IMR-90 (cell line): ENCODE results near the gene SEMA6A. TPM values are rescaled to one million over a fixed set of nuclear protein-coding genes. Genes with fewer than 3 reads are reported as not detected.

Source experiments
- ATAC-seq: fragments of 200-7000 bp; cut with Tn5 transposase; 2 replicates; pipeline ENCODE4 v1.9.1; 2020; ENCODE audit warnings: low read depth, mild to moderate bottlenecking, moderate library complexity
- BruUV-seq: library from RNA; stranded (reverse); fragments of 400-500 nt; replicated peaks from 2 replicates; lab custom pipeline; 2021; lab: Mats Ljungman, UMichigan
- CTCF ChIA-PET: fragments of 300-600 bp; formaldehyde crosslinking; extraction: SDS; loops from one replicate; lab custom pipeline; 2021; ENCODE audit warnings: antibody characterized with exemption; lab: Yijun Ruan, JAX
- POLR2A ChIA-PET: fragments of 300-600 bp; sonication (Branson Sonifier 250); formaldehyde crosslinking; loops from one replicate; lab custom pipeline; 2022; ENCODE audit warnings: antibody characterized with exemption; ENCODE audit not compliant: unreplicated experiment; lab: Charles Lee
- DNase-seq: peaks from one replicate; pipeline ENCODE4 v3.0.0; 2013
- H2AFZ ChIP-seq: replicated peaks from 2 replicates; pipeline ENCODE3; 2013; ENCODE audit warnings: low read length, mild to moderate bottlenecking; ENCODE audit not compliant: poor library complexity
- H2AK5ac ChIP-seq: 2 replicates; pipeline ENCODE4 v1.6.1; 2013; ENCODE audit warnings: low read depth, low read length, inconsistent platforms
- H2AK9ac ChIP-seq: replicated peaks from 2 replicates; pipeline ENCODE3; 2013; ENCODE audit warnings: mild to moderate bottlenecking, low read depth, low read length, moderate library complexity; ENCODE audit not compliant: poor library complexity
- H2BK120ac ChIP-seq: 2 replicates; pipeline ENCODE4 v1.6.1; 2013; ENCODE audit warnings: low read depth, low read length, inconsistent platforms
- H2BK15ac ChIP-seq: 3 replicates; pipeline ENCODE4 v1.6.1; 2013; ENCODE audit warnings: low read depth, low read length, inconsistent platforms
- H2BK20ac ChIP-seq: 2 replicates; pipeline ENCODE4 v1.6.1; 2013; ENCODE audit warnings: low read depth, mild to moderate bottlenecking, inconsistent platforms, low read length, moderate library complexity
- H2BK5ac ChIP-seq: 2 replicates; pipeline ENCODE4 v1.6.1; 2013; ENCODE audit warnings: mild to moderate bottlenecking, low read depth, low read length, inconsistent platforms; ENCODE audit not compliant: poor library complexity, severe bottlenecking
- H3K14ac ChIP-seq: replicated peaks from 2 replicates; pipeline ENCODE4 v1.6.1; 2013; ENCODE audit warnings: low read depth, low read length, inconsistent platforms
- H3K18ac ChIP-seq: 2 replicates; pipeline ENCODE4 v1.6.1; 2013; ENCODE audit warnings: low read depth, low read length, control low read depth
- H3K23ac ChIP-seq: 2 replicates; pipeline ENCODE4 v1.6.1; 2013; ENCODE audit warnings: low read depth, low read length, inconsistent platforms
- H3K27ac ChIP-seq: 2 replicates; pipeline ENCODE4 v1.5.1; 2013; ENCODE audit warnings: mild to moderate bottlenecking, control low read depth, low read length; ENCODE audit not compliant: insufficient read depth
- H3K27me3 ChIP-seq: 2 replicates; pipeline ENCODE4 v1.6.1; 2013; ENCODE audit warnings: low read length; ENCODE audit not compliant: control insufficient read depth, insufficient read depth
- H3K36me3 ChIP-seq: 2 replicates; pipeline ENCODE4 v1.6.1; 2013; ENCODE audit warnings: low read length, mixed read lengths; ENCODE audit not compliant: control insufficient read depth, insufficient read depth
- H3K4ac ChIP-seq: 2 replicates; pipeline ENCODE4 v1.6.1; 2013; ENCODE audit warnings: low read depth, low read length, inconsistent platforms
- H3K4me1 ChIP-seq: 2 replicates; pipeline ENCODE4 v1.6.1; 2013; ENCODE audit warnings: low read length, mixed read lengths; ENCODE audit not compliant: control insufficient read depth, insufficient read depth
- H3K4me2 ChIP-seq: 2 replicates; pipeline ENCODE4 v1.6.1; 2013; ENCODE audit warnings: low read depth, mild to moderate bottlenecking, control low read depth, low read length, moderate library complexity
- H3K4me3 ChIP-seq: 2 replicates; pipeline ENCODE4 v1.5.1; 2013; ENCODE audit warnings: low read depth, mild to moderate bottlenecking, control low read depth, low read length, moderate library complexity; ENCODE audit not compliant: insufficient read depth
- H3K56ac ChIP-seq: 2 replicates; pipeline ENCODE4 v1.6.1; 2013; ENCODE audit warnings: low read length, inconsistent platforms; ENCODE audit not compliant: insufficient read depth; ENCODE audit errors: extremely low read depth
- H3K79me1 ChIP-seq, 2 experiments: 2 replicates each; pipeline ENCODE4 v1.6.1; 2013; ENCODE audit warnings: low read length in 2 of 2, inconsistent platforms in 1 of 2, low read depth in 1 of 2
- H3K9ac ChIP-seq: 2 replicates; pipeline ENCODE4 v1.6.1; 2013; ENCODE audit warnings: low read depth, low read length, control low read depth
- H3K9me1 ChIP-seq: 2 replicates; pipeline ENCODE4 v1.6.1; 2013; ENCODE audit warnings: low read length, inconsistent platforms; ENCODE audit not compliant: insufficient read depth
- H3K9me3 ChIP-seq: 2 replicates; pipeline ENCODE4 v1.6.1; 2013; ENCODE audit warnings: low read length; ENCODE audit not compliant: control insufficient read depth, insufficient read depth
- H4K20me1 ChIP-seq: 2 replicates; pipeline ENCODE4 v1.6.1; 2013; ENCODE audit warnings: low read length, inconsistent platforms; ENCODE audit not compliant: insufficient read depth
- H4K5ac ChIP-seq: 2 replicates; pipeline ENCODE4 v1.6.1; 2013; ENCODE audit warnings: mild to moderate bottlenecking, low read depth, low read length, control low read depth
- H4K8ac ChIP-seq, 2 experiments: 2 replicates each; pipeline ENCODE4 v1.6.1; 2013; ENCODE audit warnings: low read depth in 2 of 2, low read length in 2 of 2, control low read depth in 1 of 2, inconsistent platforms in 1 of 2
- H4K91ac ChIP-seq: 2 replicates; pipeline ENCODE4 v1.6.1; 2013; ENCODE audit warnings: low read depth, low read length, inconsistent platforms; ENCODE audit not compliant: insufficient read depth
- CTCF ChIP-seq: conservative IDR thresholded peaks from 2 replicates; pipeline ENCODE4 v1.5.1; 2012; ENCODE audit warnings: mild to moderate bottlenecking, low read depth, low read length, improper control_type of control experiment
- ELK1 ChIP-seq: fragments of 150-350 bp; IDR thresholded peaks from 2 replicates; pipeline ENCODE4 v1.6.1; 2016; ENCODE audit warnings: low read depth, mild to moderate bottlenecking, low read length, moderate library complexity, borderline replicate concordance
- MAFK ChIP-seq: IDR thresholded peaks from 2 replicates; pipeline ENCODE4 v1.6.1; 2012; ENCODE audit warnings: low read depth, low read length, improper control_type of control experiment
- MAZ ChIP-seq: IDR thresholded peaks from 2 replicates; pipeline ENCODE4 v1.6.1; 2012; ENCODE audit warnings: low read depth, mild to moderate bottlenecking, low read length, improper control_type of control experiment, moderate library complexity, borderline replicate concordance
- NFE2L2 ChIP-seq: fragments of 150-350 bp; IDR thresholded peaks from 2 replicates; pipeline ENCODE4 v1.6.1; 2016; ENCODE audit warnings: low read depth, mild to moderate bottlenecking, low read length
- RFX5 ChIP-seq: IDR thresholded peaks from 2 replicates; pipeline ENCODE4 v1.8.0; 2012; ENCODE audit warnings: low read depth, mild to moderate bottlenecking, low read length, moderate library complexity
- SMC3 ChIP-seq: fragments of 150-350 bp; IDR thresholded peaks from 2 replicates; pipeline ENCODE4 v1.6.1; 2016; ENCODE audit warnings: low read depth, mild to moderate bottlenecking, antibody characterized with exemption, low read length, moderate library complexity
- WGBS, 2 experiments: methylation state at CpG; one replicate each; pipeline versions ENCODE4 v1.1.5 to v1.1.7; 2013; ENCODE audit warnings: missing lambda C conversion rate in 2 of 2; ENCODE audit not compliant: insufficient read length in 1 of 2; ENCODE audit errors: extremely low coverage in 2 of 2; 5-methylcytosine and 5-hydroxymethylcytosine counted together
- dilution Hi-C: fragments of 300-500 bp; cut with HindIII; formaldehyde crosslinking; loops from one replicate; pipeline ENCODE4 v1.14.3; 2018; ENCODE audit warnings: low sequenced_read_pairs; ENCODE audit not compliant: unreplicated experiment
- in situ Hi-C: fragments of 300-500 bp; cut with MboI; formaldehyde crosslinking; loops from 3 replicates; pipeline ENCODE4 v1.14.3; 2019; ENCODE audit warnings: low sequenced_read_pairs, inconsistent platforms, mixed read lengths
- intact Hi-C: fragments of 100-400 bp; cut with micrococcal nuclease; formaldehyde crosslinking; loops from 2 replicates; pipeline ENCODE4 v1.10.0; 2022
- polyA plus RNA-seq, 3 experiments: library from polyadenylated mRNA; depleted of rRNA; stranded (reverse); fragments of >200 nt; gene quantifications; 2 replicates each; pipeline ENCODE4 v1.2.3, GENCODE V29; 2012; ENCODE audit warnings: low replicate concordance in 1 of 3
- total RNA-seq: library from RNA; depleted of rRNA; stranded (reverse); fragments of >200 nt; gene quantifications from 2 replicates; pipeline ENCODE4 v1.2.3, GENCODE V29; 2012
- TF ChIP-seq, protein P1 (sequence below): fragments of 150-350 bp; IDR thresholded peaks from 2 replicates; pipeline ENCODE4 v1.6.1; 2017; ENCODE audit warnings: mild to moderate bottlenecking, antibody characterized with exemption, low read length, low read depth

The SEMA6A gene
- total and polyA plus RNA-seq, 2 of the 4 experiments (the other 2 are of a cell fraction) = 0.27 to 0.36 TPM

DNA sequence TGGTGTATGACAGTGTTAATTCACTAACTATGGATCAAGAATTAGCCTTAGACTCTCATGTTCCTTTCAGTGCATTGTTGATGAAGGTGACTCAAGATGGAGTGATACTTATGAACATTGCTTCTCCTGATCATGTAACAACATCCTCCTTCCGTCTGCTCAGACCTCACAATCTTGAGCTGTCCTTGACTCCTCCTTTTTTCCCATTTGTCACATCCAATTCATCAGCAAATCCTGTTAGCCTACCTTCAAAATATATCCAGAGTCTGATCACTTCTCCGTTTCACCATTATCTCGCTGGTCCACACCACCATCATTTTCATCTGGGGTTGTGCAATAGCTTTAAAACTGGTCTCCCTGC, 9.2 kb upstream of the SEMA6A start:
- H3K4ac ChIP-seq = no peak overlapping the region
- H3K4me2 ChIP-seq = no peak overlapping the region
- WGBS, 2 experiments = 34% methylated on average over 3 of the region's 3 CpGs; no CpG with 5 or more reads in 1 of the 2 experiments
- BruUV-seq = no TSS peak
- no peak overlapping the region for H3K23ac ChIP-seq
- H2BK15ac ChIP-seq = no peak overlapping the region
- ChIA-PET POLR2A (no interaction called here), CTCF (no interaction called here)
- H3K18ac ChIP-seq = no peak overlapping the region
- H2BK20ac ChIP-seq = no peak overlapping the region
- H2AK5ac ChIP-seq = no peak overlapping the region
- ATAC-seq (no peak), DNase-seq (no peak)
- H2BK120ac ChIP-seq = no peak overlapping the region
- no peaks in the 10 kb centered on the region for H3K9me1 ChIP-seq
- no peak overlapping the region for H4K5ac ChIP-seq
- no peak for TF ChIP-seq ELK1
- TF ChIP-seq, protein P1, sequence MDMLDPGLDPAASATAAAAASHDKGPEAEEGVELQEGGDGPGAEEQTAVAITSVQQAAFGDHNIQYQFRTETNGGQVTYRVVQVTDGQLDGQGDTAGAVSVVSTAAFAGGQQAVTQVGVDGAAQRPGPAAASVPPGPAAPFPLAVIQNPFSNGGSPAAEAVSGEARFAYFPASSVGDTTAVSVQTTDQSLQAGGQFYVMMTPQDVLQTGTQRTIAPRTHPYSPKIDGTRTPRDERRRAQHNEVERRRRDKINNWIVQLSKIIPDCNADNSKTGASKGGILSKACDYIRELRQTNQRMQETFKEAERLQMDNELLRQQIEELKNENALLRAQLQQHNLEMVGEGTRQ = no peak
- TF ChIP-seq SMC3 = no peak
- no peak for TF ChIP-seq MAFK
- no peak for TF ChIP-seq NFE2L2
- TF ChIP-seq CTCF = no peak
- TF ChIP-seq RFX5 = no peak
- no peak for TF ChIP-seq MAZ
- H2BK5ac ChIP-seq = no peak overlapping the region
- no peak overlapping the region for H3K9ac ChIP-seq
- intact Hi-C loops = no loop called here
- H2AK9ac ChIP-seq = no peak overlapping the region
- H3K27me3 ChIP-seq = no peaks in the 10 kb centered on the region
- H3K36me3 ChIP-seq = no peaks in the 10 kb centered on the region
- no peak overlapping the region for H2AFZ ChIP-seq
- H3K4me3 ChIP-seq = no peak overlapping the region
- H3K27ac ChIP-seq = no peak overlapping the region
- in situ Hi-C loops = no loop called here
- H3K9me3 ChIP-seq = no peaks in the 10 kb centered on the region
- no peaks in the 10 kb centered on the region for H3K4me1 ChIP-seq
- no peak overlapping the region for H4K8ac ChIP-seq
- no peaks in the 10 kb centered on the region for H3K79me1 ChIP-seq
- H4K91ac ChIP-seq = no peak overlapping the region
- no peaks in the 10 kb centered on the region for H4K20me1 ChIP-seq
- dilution Hi-C loops = no loop called here
- H3K56ac ChIP-seq = no peak overlapping the region
- no peak overlapping the region for H3K14ac ChIP-seq
